Epidermal melanocyte (primary cell): ENCODE data around the gene RHOXF2.
"Not testable (repeated sequence)": the region's sequence is repeated elsewhere in the genome, so short reads cannot be mapped to it uniquely, and the experiment has no call there.

Experiments used
- DNase-seq: peaks from one replicate; pipeline ENCODE4 v3.0.0; 2011; ENCODE audit warnings: low spot score; ENCODE audit not compliant: insufficient read length

Gene RHOXF2, protein sequence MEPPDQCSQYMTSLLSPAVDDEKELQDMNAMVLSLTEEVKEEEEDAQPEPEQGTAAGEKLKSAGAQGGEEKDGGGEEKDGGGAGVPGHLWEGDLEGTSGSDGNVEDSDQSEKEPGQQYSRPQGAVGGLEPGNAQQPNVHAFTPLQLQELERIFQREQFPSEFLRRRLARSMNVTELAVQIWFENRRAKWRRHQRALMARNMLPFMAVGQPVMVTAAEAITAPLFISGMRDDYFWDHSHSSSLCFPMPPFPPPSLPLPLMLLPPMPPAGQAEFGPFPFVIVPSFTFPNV

DNA sequence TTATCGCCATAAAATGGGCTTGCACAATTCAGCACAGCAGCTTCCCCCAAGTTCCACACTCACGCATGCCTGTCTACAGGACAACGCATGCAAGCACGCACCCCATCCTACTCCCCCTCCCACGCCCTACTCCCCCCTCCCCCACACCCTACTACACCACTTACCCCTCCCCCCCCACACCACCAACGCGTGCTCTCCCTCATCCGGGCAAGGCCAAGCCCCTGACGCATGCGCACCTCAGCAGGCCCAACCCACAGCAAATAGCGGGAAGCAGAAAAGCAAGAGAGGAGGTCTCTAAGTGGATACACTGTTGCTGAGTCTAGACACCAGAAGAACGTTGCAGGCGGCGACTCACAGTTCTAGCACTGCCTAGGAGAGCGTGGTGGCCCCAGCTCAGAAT lies at the start of gene RHOXF2:
Gene RHOXF2 (plus strand): TSS at position 301 of the 400 bp plus-strand sequence. CDS start 138 bp downstream, outside the sequence.
- DNase-seq: not testable (repeated sequence)

- DNase-seq: no peak
These were observed 49.0 kb upstream of the RHOXF2 start for GRCh38 chrX:120109378-120109777.

- DNase-seq: no peak
These were observed 46.8 kb upstream of the RHOXF2 start for GRCh38 chrX:120111611-120112010.

DNA sequence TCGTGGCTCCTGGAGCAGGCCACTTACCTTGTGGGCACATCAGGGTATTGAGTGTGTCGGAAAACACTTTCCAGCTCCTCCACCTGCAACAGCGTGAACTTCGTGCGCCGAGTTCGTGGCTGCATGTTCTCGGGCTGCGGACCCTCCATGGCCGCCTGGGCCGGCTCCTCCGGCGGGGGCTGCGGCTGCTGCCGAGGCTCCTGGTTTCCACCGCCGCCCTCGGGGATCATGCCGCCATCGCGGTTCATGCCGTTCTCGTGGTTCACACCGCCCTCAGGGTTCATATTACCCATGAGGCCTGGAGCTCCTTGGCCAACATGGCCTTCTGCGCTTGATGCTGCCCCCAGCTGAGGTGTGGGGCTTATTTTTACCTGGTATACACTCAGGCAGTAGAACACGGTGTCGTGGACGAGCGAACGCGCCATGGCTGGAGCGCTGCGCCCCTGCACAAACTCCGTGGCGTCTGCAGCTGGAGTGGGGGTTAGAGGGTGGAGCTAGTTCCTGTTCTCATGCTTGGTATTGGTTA lies 42.9 kb upstream of the RHOXF2 start, which contains the start of gene RHOXF1:
Gene RHOXF1 (minus strand): TSS at position 476 of the 526 bp plus-strand sequence. CDS start 51 bp downstream, at position 425.
- DNase-seq: no peak

DNA sequence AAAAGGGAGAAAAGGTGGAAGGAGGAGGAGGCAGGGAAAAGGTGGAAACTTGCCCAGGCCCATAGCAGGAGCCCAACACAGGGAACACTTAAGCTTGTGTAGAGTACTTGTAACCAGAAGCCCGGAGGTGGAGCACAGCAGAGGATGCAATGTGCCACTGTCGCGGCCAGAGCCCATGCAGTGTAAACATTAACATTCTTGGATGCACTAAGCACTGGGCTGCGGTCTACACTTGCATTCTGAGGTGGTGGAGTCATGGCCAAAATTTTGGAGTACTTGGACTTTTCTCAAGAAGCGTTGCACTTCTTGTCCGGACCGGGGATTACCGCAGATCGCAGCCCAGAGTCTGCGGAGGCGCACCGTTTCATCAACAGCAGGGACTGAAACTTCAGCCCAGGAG lies 38.2 kb upstream of the RHOXF2 start:
- DNase-seq: no peak

- no peak for DNase-seq
These were observed 33.0 kb upstream of the RHOXF2 start for GRCh38 chrX:120125444-120125843.

DNA sequence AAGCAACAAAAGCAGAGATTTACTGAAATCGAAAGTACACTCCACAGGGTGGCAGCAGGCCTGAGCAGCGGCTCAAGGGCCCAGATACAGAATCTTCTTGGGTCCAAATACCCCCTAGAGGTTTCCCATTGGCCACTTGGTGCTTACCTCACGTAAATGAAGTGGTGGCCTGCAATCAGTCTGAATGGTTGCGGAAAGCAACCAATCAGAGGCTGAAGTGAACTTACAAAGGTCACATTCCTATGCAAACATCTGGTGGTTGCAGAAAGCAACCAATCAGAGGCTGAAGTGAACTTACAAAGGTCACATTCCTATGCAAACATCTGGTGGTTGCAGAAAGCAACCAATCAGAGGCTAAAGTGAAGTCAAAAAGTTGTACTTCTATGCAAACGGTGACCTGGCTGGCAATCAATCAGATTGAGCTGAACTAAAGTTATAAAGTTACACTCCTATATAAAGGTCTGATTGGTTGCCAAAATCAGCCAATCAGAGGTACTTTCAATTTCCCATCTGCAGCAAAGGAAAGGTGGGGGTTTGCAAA lies 30.0 kb upstream of the RHOXF2 start:
- not testable (repeated sequence) for DNase-seq

DNA sequence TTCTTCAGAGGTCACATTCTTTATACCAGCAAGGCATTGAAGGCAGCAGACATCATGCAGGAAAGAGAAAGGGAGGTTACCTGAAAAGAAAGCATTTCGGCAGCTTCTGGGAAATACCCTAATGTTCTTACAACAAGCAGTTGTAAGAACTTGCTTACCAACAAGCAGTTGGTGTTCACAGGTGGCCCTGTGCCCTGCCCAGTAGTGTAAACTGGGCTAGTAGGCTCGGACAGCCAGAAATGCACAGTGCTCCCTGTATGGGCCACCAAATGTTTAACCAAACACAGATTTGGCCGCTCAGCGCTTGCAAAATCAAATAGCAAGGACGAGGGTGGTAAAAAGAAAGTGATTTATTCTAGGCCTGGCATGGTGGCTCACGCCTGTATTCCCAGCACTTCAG lies 22.3 kb upstream of the RHOXF2 start:
- DNase-seq: no peak

GRCh38 chrX:120136840-120137239 lies 21.6 kb upstream of the RHOXF2 start:
- DNase-seq: no peak

GRCh38 chrX:120137439-120137838 lies 21.0 kb upstream of the RHOXF2 start:
- no peak for DNase-seq

DNA sequence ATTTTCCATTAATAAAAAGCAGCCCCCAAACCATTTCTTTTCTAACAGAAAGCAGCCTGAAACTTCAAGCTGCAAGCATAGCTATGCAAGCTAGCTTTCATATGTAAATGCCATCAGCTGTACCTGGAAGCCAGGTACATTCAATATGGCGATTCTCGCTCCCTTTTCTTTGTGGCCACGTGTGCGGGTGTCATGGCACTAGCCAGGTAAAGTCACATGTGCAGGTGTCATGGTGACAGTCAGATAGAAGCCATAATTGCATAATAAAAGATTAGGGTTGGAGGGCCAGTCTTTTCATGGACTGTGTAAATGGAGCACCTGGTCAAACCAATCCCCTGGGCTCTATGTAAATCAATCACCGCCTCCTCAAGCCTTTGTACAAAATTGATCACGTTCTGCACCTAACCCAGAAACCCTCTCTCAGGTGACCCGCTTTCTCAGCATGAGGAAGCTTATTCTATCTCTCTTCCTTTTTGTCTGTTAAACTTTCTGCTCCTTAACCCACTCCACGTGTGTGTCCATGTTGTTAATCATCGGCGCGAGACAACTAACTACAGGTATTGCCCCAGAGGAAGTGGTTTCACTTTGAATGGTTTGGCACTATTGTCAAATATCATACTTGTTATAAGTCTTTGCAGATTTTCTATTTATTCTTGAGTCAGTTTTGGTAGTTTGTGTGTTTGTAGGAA lies 18.0 kb upstream of the RHOXF2 start:
- no peak for DNase-seq

DNA sequence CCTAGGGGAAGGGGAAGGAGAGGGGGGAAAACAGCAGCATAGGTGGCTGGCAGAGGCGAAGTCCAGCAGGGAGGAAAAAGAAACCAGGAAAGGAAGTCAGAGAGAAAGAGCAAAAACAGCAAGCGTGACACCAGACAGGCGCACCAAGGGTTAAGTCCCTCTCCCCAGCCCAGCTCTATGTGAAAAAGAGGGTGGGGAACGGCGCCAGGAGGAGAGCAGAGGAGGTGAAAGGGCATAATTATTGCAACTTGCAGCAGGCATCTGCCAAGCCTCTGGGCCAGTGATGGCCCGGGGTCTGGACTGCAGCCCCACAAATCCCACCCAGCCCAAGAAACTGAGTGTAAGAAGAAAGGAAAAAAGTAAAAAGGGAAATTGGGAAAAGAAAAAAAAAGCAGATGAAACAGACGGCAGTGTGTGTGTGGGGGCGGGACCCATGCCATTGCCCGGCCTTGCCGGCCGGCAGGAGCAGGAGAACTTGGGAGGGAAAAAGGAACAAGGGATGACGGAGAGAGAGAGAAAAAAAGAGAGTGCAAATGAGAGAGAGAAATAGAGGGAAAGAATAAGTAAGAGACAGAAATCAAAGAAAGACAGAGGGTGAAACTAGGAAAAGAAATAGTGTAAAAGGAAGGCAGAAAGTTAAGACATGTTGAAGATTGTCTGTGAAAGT lies 14.1 kb upstream of the RHOXF2 start:
- DNase-seq: no peak

- DNase-seq: no peak
These were observed 13.0 kb upstream of the RHOXF2 start for GRCh38 chrX:120145295-120145925.

GRCh38 chrX:120146323-120146722 lies 12.1 kb upstream of the RHOXF2 start:
- not testable (repeated sequence) for DNase-seq

DNA sequence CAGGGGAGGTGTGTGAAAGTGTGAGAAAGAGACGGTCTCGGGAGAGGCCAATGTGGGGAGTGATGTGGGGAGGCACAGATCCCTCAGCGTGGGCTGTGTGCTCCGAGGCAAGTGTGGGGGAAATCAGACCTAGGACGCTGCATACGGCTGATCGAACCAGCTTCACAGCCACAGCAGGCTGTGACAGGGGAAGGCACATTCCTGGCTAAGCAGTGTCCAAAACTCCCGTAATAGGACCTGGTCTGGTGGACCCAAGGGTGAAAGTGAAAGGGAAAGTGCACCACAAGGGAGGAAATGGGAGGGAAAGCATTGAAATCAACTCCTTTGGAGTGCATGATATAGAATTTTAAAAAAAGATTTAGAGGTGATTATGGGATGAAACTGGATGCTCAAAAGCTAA lies 10.9 kb upstream of the RHOXF2 start:
- no peak for DNase-seq

DNA sequence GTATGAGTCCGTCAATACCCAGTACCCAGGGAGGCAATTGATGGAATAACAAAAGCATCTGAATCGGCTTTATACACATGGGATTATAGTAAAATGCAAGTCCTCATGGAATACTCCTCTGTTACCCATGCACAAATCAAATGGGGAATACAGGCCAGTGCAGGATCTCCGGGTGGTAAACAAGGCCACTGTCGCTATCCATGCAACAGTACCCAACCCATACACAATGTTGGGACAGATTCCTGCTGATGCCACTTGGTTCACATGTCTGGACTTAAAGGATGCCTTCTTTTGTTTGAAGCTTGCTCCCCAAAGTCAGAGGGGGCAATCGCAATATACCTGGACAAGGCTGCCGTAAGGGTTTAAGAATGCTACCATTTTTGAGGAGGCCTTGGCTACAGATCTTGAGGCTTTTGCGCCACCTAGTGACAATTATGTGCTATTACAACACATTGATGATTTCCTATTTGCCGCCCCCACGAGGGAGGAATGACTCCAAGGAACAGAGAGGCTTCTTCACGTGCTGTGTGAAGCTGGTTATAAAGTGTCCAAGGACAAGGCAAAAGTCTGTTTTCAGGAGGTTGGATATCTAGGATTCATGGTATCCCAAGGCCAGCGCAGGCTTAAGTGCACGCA lies 8.2 kb upstream of the RHOXF2 start:
- DNase-seq: not testable (repeated sequence)

- not testable (repeated sequence) for DNase-seq
These were observed 673 bp downstream of the RHOXF2 start for GRCh38 chrX:120159086-120159485.

DNA sequence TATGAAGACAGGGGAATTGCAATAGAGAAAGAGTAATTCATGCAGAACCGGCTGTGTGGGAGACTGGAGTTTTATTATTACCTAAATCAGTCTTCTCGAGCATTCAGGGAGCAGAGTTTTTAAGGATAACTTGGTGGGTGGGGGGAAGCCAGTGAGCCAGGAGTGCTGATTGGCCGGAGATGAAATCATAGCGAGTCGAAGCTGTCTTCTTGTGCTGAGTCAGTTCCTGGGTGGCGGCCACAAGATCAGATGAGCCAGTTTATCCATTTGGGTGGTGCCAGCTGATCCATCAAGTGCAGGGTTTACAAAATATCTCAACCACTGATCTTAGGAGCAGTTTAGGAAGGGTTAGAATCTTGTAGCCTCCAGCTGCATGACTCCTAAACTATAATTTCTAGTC lies 34.8 kb downstream of the RHOXF2 start:
- DNase-seq: not testable (repeated sequence)

DNA sequence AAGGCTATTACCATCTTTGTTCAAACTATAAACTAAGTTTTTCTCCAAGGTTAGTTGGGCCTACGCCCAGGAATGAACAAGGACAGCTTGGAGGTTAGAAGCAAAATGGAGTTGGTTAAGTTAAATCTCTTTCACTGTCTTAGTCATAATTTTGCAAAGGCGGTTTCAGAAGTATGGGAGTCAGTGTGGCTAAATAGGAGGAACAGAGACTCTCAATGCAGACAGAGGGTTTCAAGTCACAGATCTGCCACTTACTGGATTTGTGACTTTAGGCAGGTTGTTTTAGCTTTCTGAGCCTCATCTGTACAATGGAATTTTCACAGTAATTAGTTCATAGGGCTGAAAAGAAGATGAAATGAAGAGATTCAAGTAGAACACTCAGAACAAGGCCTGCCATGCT lies 35.3 kb downstream of the RHOXF2 start:
- DNase-seq: not testable (repeated sequence)

- DNase-seq: not testable (repeated sequence)
These were observed 37.4 kb downstream of the RHOXF2 start for GRCh38 chrX:120195786-120196185.
